GM21528 (cell line): ENCODE results near the gene CHST12.
"Not testable (repeated sequence)": the region's sequence is repeated elsewhere in the genome, so short reads cannot be mapped to it uniquely, and the experiment has no call there.

ENCODE experiments used
- ATAC-seq: cut with Tn5 transposase; IDR thresholded peaks from one replicate; pipeline ENCODE4 v1.9.1; 2021; ENCODE audit warnings: mild to moderate bottlenecking, moderate library complexity; ENCODE audit not compliant: unreplicated experiment, low FRiP score

CHST12 gene

DNA sequence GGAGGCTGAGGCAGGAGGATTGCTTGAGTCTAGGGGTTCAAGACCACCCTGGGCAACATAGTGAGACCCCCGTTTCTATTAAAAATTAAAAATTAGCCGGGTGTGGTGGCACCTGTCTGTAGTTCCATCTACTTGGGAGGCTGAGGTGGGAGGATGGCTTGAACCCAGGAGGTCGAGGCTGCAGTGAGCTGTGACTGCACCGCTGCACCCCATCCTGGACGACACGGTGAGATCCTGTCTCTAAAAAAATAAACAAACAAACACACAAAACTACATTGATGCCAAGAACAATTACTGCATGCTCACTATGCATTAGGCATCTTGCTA, 761 bp upstream of the CHST12 start:
- no peak for ATAC-seq

GRCh38 chr7:2403718-2404648, 572 bp downstream of the CHST12 start:
- ATAC-seq = peak; percentile 7

GRCh38 chr7:2404714-2405119, 1.3 kb downstream of the CHST12 start:
- no peak for ATAC-seq

- ATAC-seq = no peak
These were observed 1.8 kb downstream of the CHST12 start for GRCh38 chr7:2405201-2405600.

- ATAC-seq = peak; percentile 45
These were observed 2.4 kb downstream of the CHST12 start for GRCh38 chr7:2405601-2406345.

DNA sequence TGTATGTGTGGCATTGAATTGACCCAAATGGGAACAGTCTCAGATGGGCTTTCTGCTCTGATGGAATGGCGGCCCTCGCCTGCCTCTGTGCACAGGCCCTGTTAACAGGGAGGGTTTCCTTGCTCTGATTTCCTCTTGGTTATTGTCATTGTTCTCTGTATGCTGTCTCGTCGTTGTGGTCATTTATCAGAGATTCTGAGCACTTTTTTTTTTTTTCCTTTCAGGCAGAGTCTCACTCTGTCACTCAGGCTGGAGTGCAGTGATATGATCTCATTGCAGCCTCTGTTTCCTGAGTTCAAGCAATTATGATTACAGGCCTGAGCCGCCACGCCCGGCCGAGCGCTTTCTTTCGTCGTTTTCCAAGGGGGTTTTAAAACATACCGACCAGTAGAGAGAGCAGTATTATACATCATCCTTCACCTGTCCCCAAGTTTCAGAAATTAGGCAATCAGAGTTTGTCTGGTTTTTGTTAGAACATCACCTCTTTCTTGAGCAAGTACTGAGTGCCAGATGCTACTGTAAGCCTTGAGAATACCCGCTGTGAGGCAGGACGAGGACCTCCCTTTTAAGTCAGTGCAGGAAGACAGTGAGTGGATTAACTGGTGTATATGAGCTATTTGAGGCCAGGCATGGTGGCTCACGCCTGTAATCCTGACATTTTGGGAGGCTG, 6.5 kb downstream of the CHST12 start:
- no peak for ATAC-seq

- no peak for ATAC-seq
These were observed 7.6 kb downstream of the CHST12 start for GRCh38 chr7:2411049-2411448.

DNA sequence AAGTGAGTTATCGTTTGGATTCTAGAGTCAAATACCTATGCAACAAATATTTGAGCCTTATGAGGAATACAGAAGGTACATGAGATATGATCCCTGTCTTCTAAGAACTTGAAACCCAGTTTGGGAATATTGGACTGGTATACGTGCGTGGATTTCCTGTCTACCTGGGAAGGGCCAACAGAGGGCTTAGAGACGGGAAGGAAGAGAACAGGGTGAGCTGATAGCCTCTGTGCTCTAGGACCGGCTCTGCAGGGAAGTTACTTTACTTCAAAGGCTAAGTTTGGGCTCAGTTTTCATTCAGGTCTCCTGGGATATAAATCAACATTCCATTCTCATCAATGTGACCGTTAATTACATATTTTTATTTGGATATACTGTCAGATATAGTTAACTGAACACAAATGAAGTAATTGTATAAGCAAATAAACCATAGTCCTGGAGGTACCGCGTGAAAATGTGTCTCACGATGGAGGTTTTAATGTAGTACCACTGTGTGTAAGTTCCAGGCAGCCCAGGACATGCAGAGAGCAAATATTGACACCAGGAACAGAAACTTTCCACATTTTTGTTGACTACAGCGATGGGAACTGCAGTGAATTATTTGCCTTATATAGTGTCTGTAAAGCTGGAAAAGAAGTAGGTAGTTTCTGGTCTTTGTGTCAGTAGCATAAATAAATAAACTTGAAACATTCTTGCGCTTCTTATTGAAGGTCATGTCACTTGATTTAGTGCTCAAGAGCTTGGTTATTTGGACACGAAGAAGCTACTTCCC, 8.6 kb downstream of the CHST12 start:
- ATAC-seq = no peak

GRCh38 chr7:2412587-2413201, 9.3 kb downstream of the CHST12 start:
- ATAC-seq = no peak

GRCh38 chr7:2416063-2416462, 12.7 kb downstream of the CHST12 start:
- no peak for ATAC-seq

GRCh38 chr7:2416650-2417049, 13.2 kb downstream of the CHST12 start:
- no peak for ATAC-seq

- ATAC-seq = not testable (repeated sequence)
These were observed 13.8 kb downstream of the CHST12 start for GRCh38 chr7:2417178-2417577.

- ATAC-seq = no peak
These were observed 14.6 kb downstream of the CHST12 start for GRCh38 chr7:2417981-2418481.

- ATAC-seq = no peak
These were observed 17.0 kb downstream of the CHST12 start for GRCh38 chr7:2420216-2420933.

DNA sequence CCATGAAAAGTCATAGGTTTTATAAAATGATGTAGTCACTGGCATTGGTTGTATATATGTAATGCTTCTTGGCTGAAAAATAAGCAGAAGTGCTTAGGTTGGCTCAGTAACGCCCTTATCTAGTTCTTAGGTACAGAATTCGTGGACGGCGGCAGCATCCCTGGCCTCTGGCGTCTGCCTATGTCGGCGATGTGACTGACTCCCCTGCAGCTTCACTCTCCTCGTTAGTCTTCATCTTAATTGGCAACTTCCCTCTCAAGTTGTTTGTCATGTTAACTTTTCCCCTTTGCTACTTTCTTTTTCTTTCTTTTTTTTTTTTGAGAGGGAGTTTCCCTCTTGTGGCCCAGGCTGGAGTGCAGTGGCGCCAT, 18.5 kb downstream of the CHST12 start:
- ATAC-seq = no peak

GRCh38 chr7:2425749-2426148, 22.3 kb downstream of the CHST12 start:
- ATAC-seq = no peak

GRCh38 chr7:2431260-2431867, 28.0 kb downstream of the CHST12 start:
- ATAC-seq = no peak

DNA sequence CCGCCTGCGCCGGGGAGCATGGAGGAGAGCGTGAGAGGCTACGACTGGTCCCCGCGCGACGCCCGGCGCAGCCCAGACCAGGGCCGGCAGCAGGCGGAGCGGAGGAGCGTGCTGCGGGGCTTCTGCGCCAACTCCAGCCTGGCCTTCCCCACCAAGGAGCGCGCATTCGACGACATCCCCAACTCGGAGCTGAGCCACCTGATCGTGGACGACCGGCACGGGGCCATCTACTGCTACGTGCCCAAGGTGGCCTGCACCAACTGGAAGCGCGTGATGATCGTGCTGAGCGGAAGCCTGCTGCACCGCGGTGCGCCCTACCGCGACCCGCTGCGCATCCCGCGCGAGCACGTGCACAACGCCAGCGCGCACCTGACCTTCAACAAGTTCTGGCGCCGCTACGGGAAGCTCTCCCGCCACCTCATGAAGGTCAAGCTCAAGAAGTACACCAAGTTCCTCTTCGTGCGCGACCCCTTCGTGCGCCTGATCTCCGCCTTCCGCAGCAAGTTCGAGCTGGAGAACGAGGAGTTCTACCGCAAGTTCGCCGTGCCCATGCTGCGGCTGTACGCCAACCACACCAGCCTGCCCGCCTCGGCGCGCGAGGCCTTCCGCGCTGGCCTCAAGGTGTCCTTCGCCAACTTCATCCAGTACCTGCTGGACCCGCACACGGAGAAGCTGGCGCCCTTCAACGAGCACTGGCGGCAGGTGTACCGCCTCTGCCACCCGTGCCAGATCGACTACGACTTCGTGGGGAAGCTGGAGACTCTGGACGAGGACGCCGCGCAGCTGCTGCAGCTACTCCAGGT, 29.7 kb downstream of the CHST12 start:
- no peak for ATAC-seq
